Type B pancreatic cell (in vitro differentiated cells): ENCODE results near the gene EFEMP1. TPM values are rescaled to one million over a fixed set of nuclear protein-coding genes. Genes with fewer than 3 reads are reported as not detected.

ENCODE experiments used
- DNase-seq: peaks from one replicate; pipeline ENCODE4 v3.0.0; 2021; ENCODE audit warnings: mixed read lengths; ENCODE audit not compliant: unreplicated experiment; ENCODE audit errors: extremely low spot score
- H3K27ac Mint-ChIP-seq: 2 replicates; pipeline ENCODE4 v1.8.0; 2021; ENCODE audit warnings: mild to moderate bottlenecking, mixed read lengths
- H3K27me3 Mint-ChIP-seq: 2 replicates; pipeline ENCODE4 v1.8.0; 2021; ENCODE audit warnings: mixed read lengths
- H3K36me3 Mint-ChIP-seq: 2 replicates; pipeline ENCODE4 v1.8.0; 2021; ENCODE audit warnings: mixed read lengths
- H3K4me1 Mint-ChIP-seq: one replicate; pipeline ENCODE4 v1.8.0; 2021; ENCODE audit warnings: mixed read lengths; ENCODE audit not compliant: unreplicated experiment
- H3K4me3 Mint-ChIP-seq: 2 replicates; pipeline ENCODE4 v1.8.0; 2021; ENCODE audit warnings: mild to moderate bottlenecking, mixed read lengths
- H3K9me3 Mint-ChIP-seq: 2 replicates; pipeline ENCODE4 v1.8.0; 2021; ENCODE audit warnings: mixed read lengths
- CTCF ChIP-seq: fragments of 200-600 bp; sonication (generic); conservative IDR thresholded peaks from 2 replicates; pipeline ENCODE4 v1.5.0; 2021; ENCODE audit warnings: antibody characterized with exemption, mild to moderate bottlenecking
- total RNA-seq: library from RNA; stranded (reverse); gene quantifications from 2 replicates; pipeline ENCODE4 v1.2.1, GENCODE V29; 2021; ENCODE audit warnings: low replicate concordance

Gene EFEMP1
- total RNA-seq, 1 donor from 2014 or later: 92.5 TPM

DNA sequence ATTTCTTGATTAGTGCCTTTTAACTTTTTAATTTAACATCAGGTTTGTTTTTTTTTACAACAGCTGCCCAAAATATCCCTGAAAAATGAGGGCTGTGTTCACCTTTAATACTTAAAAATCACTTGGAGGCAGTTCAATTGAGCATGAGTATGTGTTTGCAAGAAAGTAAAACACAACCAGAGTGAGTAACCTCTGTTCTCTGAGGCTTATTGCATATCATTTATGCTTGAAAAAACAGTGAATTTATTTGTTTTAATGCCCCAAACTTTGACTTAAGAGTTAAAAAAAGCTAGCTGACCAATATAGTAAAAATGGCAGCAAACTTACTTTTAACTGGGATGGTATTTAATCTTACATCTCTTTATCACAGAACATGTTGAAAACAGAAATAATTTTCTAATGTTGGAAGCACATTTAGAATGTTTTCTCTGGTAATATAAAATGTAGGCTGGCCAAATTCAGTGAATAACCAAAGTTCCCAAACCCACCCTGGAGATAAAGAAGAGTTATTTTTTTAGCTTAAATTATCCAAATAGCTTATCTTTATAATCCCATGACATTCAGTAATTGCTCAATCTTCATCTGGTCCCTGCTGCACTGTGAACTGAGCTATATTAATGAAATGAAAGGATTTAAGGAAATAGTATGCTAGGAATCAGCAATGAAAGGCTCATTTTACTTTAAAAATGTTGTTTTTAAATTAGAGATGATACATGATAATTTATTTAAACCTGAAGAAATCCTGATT is 24.8 kb upstream of the EFEMP1 start:
- DNase-seq: no peak
- no peaks in the 10 kb centered on the region for H3K9me3 Mint-ChIP-seq
- no peak overlapping the region for H3K27ac Mint-ChIP-seq
- peaks cover 13% of the 10 kb centered on the region for H3K4me1 Mint-ChIP-seq
- H3K4me3 Mint-ChIP-seq: no peak overlapping the region
- no peak for TF ChIP-seq CTCF
- H3K36me3 Mint-ChIP-seq: no peaks in the 10 kb centered on the region
- peaks cover 6% of the 10 kb centered on the region for H3K27me3 Mint-ChIP-seq

- Mint-ChIP-seq H3K27me3 (peaks cover 5% of the 10 kb centered on the region), H3K36me3 (no peaks in the 10 kb centered on the region), H3K9me3 (no peaks in the 10 kb centered on the region), H3K4me3 (no peak overlapping the region), H3K27ac (no peak overlapping the region), H3K4me1 (peaks cover 13% of the 10 kb centered on the region)
- DNase-seq: no peak
- TF ChIP-seq CTCF: no peak
Observed at GRCh38 chr2:55947752-55948151, 24.2 kb upstream of the EFEMP1 start.

GRCh38 chr2:55946793-55947192 is 23.2 kb upstream of the EFEMP1 start:
- Mint-ChIP-seq H3K4me3 (no peak overlapping the region), H3K36me3 (no peaks in the 10 kb centered on the region), H3K27ac (no peak overlapping the region), H3K4me1 (peaks cover 13% of the 10 kb centered on the region), H3K9me3 (no peaks in the 10 kb centered on the region), H3K27me3 (no peaks in the 10 kb centered on the region)
- DNase-seq: no peak
- TF ChIP-seq CTCF: no peak

DNA sequence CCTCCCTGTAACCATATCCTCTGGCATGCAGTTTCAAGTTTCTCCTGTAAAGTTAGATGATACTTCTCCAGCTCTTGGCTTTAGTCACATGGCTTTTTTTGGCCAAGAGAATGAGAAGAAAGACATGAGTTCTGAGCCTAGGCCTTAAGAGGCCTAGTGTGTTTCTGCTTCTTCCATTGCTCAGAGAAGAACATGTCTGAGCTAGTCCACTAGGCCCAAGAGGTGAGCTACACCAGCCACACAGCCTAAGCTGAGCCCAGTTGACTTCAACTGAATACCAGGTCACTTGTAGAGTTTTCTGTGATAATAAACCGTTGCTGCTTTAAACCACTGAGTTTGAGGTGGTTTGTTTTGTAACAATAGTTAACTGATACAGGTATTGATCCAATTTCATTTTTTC is 19.9 kb upstream of the EFEMP1 start:
- TF ChIP-seq CTCF: no peak
- Mint-ChIP-seq H3K4me3 (no peak overlapping the region), H3K36me3 (no peaks in the 10 kb centered on the region)

DNA sequence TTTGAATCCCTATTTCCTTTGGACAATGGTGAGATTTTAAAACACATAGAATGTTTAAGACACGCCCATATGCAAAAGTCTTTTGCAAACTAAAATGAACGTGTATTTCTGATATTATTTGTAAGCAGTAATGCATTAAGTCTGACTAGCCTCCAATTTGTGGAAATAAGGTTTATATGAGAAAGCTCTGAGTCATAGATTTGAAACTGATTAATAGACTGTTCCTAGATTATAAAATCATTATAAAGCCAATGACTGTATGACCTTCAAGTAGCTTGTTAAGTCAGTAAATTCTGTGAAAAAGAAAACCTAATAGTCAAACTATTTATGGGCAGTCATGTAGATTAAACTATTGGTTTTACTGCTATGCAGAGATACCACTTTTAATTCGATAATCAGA is 12.8 kb upstream of the EFEMP1 start:
- Mint-ChIP-seq H3K4me1 (peaks cover 5% of the 10 kb centered on the region), H3K27me3 (peaks cover 8% of the 10 kb centered on the region), H3K36me3 (no peaks in the 10 kb centered on the region), H3K27ac (no peak overlapping the region), H3K4me3 (no peak overlapping the region), H3K9me3 (no peaks in the 10 kb centered on the region)
- no peak for TF ChIP-seq CTCF
- no peak for DNase-seq

More for the DNA sequence above, 19.9 kb upstream of the EFEMP1 start:
- no peaks in the 10 kb centered on the region for H3K9me3 Mint-ChIP-seq
- DNase-seq: no peak
- peaks cover 6% of the 10 kb centered on the region for H3K4me1 Mint-ChIP-seq
- H3K27me3 Mint-ChIP-seq: no peaks in the 10 kb centered on the region
- H3K27ac Mint-ChIP-seq: no peak overlapping the region
